Skeletal muscle tissue (tissue), 4 donors: Measurements from ENCODE around the gene SRP14. TPM values are rescaled to one million over a fixed set of nuclear protein-coding genes. Genes with fewer than 3 reads are reported as not detected.

Experiments used
- H3K27ac ChIP-seq: one replicate; pipeline ENCODE4 v1.7.0; 2013; ENCODE audit warnings: mild to moderate bottlenecking, low read depth, low read length, inconsistent platforms
- H3K27me3 ChIP-seq, 3 donors: one replicate each; pipeline ENCODE4 v1.7.0; 2013; ENCODE audit warnings: low read length in 3 of 3; ENCODE audit not compliant: control insufficient read depth in 3 of 3, insufficient read depth in 3 of 3
- H3K36me3 ChIP-seq, 3 donors: one replicate each; pipeline ENCODE4 v1.7.0; 2013; ENCODE audit warnings: low read length in 3 of 3; ENCODE audit not compliant: control insufficient read depth in 3 of 3, insufficient read depth in 3 of 3
- H3K4me1 ChIP-seq, 3 donors: one replicate each; pipeline ENCODE4 v1.7.0; 2013; ENCODE audit warnings: low read length in 3 of 3, mild to moderate bottlenecking in 3 of 3; ENCODE audit not compliant: control insufficient read depth in 3 of 3, insufficient read depth in 3 of 3
- H3K4me3 ChIP-seq, 3 donors: one replicate each; pipeline ENCODE4 v1.7.0; 2013; ENCODE audit warnings: low read length in 3 of 3
- H3K9ac ChIP-seq, 3 donors: one replicate each; pipeline ENCODE4 v1.7.0; 2013; ENCODE audit warnings: low read length in 3 of 3, mild to moderate bottlenecking in 3 of 3, moderate library complexity in 2 of 3, low read depth in 1 of 3
- H3K9me3 ChIP-seq, 3 donors: one replicate each; pipeline ENCODE4 v1.7.0; 2013; ENCODE audit warnings: low read length in 3 of 3; ENCODE audit not compliant: control insufficient read depth in 3 of 3
- total RNA-seq: library from RNA; depleted of rRNA; stranded (reverse); fragments of >200 nt; gene quantifications from one replicate; pipeline ENCODE4 v1.2.3, GENCODE V29; 2014
- donor health status: Osteomylitis.

SRP14 gene
- total RNA-seq, 1 donor from 2014 or later, result 72.5 TPM

GRCh38 chr15:39990706-39991105 is 48.3 kb downstream of the SRP14 start:
- Histone ChIP-seq H3K9ac (no peak overlapping the region), H3K9me3 (no peaks in the 10 kb centered on the region), H3K27ac (no peak overlapping the region), H3K4me3 (no peak overlapping the region), H3K4me1 (no peaks in the 10 kb centered on the region), H3K36me3 (peaks cover 58 to 73% (median 62%) of the 10 kb centered on the region in 3 donors), H3K27me3 (no peaks in the 10 kb centered on the region)

GRCh38 chr15:39987821-39988220 is 51.2 kb downstream of the SRP14 start:
- Histone ChIP-seq H3K36me3 (peaks cover 44 to 60% (median 46%) of the 10 kb centered on the region in 3 donors), H3K4me3 (no peak overlapping the region), H3K4me1 (no peaks in the 10 kb centered on the region), H3K27me3 (no peaks in the 10 kb centered on the region), H3K9me3 (no peaks in the 10 kb centered on the region), H3K9ac (no peak overlapping the region), H3K27ac (no peak overlapping the region)

Other genes with a start within 250 kb of the SRP14 start
- gene GPR176, start 118.9 kb downstream of the SRP14 start, total RNA-seq, result 6.3 TPM
- gene EIF2AK4, start 105.1 kb downstream of the SRP14 start, total RNA-seq, result 29.2 TPM
- 8.4 TPM for gene BMF, start 69.7 kb upstream of the SRP14 start, total RNA-seq
- gene BUB1B, start 121.9 kb upstream of the SRP14 start, total RNA-seq, result 8.4 TPM
- 1.0 TPM for gene PAK6, start 199.9 kb upstream of the SRP14 start, total RNA-seq
- not detected for gene ANKRD63, start 243.9 kb upstream of the SRP14 start, total RNA-seq